ENCODE measurements around the gene LCE2C.
"Not testable (repeated sequence)": the region's sequence is repeated elsewhere in the genome, so short reads cannot be mapped to it uniquely, and the experiment has no call there.

Gene LCE2C, protein sequence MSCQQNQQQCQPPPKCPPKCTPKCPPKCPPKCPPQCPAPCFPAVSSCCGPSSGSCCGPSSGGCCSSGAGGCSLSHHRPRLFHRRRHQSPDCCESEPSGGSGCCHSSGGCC

GRCh38 chr1:152674983-152675382 is at the start of gene LCE2C:
Gene LCE2C (plus strand): TSS chr1:152675279. CDS start chr1:152676016, 737 bp downstream.
- not testable (repeated sequence) for DNase-seq (ENCODE audit: low spot score)

DNA sequence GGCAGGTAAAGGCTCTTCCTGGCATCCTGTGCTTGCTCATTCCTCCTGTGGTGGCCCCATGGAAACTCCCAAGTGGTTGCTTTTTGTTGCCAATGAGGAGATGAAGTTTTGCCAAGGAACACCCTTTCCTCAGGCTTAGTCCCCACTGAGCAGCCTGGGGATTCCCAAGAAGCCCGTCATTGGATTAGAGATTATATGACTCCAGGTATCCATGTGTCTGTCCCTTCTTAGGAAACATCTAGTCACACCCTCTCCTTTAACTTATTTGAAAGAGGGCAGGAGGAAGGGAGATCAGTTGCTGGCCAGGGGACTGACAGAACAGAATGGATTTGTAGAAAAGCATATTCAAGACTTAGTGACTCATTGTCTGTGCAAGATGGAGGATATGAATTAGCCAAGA is 48.3 kb upstream of the LCE2C start:
- no peak for DNase-seq (ENCODE audit: low spot score)

- no peak for DNase-seq (ENCODE audit: low spot score)
These were observed 44.5 kb upstream of the LCE2C start for GRCh38 chr1:152630596-152630995.

DNA sequence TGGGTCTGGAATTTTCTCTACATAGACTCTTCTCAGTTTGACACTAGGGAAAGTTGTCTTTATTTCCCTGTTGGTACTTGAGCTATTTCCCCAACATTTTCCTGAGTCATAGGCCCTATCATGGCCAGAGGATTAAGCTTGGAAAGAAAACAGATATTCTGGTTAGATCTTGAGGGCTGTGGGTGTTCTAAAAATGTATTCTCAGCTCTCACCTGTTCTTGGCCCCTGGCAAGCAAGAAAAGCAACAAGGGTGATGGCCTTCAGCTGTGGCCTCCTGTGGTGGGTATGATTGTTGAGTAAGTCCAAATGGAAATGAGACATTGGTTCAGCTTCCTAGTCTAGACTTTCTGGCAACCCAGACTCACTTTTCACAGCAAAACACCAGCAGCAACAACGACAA is 34.7 kb upstream of the LCE2C start:
- no peak for DNase-seq (ENCODE audit: low spot score)

DNA sequence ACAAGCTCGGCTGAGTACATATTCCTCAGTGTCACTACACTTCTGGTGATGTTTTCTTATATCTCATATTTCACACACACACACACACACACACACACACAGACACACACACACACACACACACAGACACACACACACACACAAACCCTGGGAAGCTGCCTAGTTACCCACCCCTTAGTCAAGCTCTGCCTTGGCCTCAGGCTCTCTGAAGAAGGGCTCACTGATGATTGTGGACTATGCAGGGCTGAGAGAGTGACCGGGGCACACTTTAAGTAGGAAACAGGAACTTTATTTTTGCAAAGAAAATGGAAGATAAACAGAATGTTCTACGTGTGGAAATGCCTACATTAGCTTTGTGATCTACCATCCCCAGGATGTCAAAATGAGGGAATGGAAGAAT is 31.1 kb upstream of the LCE2C start:
- no peak for DNase-seq (ENCODE audit: low spot score)

GRCh38 chr1:152645146-152645545 is 29.9 kb upstream of the LCE2C start:
- DNase-seq (ENCODE audit: low spot score): no peak

- DNase-seq (ENCODE audit: low spot score): no peak
These were observed 28.4 kb upstream of the LCE2C start for GRCh38 chr1:152646656-152647055.

DNA sequence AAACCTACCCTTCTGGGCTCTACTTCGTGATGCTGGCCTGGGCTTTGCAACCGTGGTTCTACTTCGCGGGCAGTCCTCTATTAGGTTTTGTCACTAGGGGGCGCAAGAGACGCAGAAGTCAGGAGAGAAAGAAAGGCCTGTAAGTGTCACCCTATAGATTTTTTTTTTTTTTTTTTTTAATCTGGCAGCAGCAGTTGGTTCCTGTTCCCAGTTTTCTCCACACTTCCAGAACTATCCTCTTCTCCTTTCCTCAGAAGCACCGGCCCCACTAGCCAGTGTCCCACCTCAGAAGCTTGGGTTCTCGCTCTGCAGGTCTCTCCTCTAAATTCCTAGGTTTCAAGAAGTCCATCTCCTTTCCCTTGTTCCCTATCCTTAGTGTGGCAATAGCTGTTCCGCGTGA is 21.0 kb upstream of the LCE2C start:
- peak; percentile 50 for DNase-seq (ENCODE audit: low spot score)

DNA sequence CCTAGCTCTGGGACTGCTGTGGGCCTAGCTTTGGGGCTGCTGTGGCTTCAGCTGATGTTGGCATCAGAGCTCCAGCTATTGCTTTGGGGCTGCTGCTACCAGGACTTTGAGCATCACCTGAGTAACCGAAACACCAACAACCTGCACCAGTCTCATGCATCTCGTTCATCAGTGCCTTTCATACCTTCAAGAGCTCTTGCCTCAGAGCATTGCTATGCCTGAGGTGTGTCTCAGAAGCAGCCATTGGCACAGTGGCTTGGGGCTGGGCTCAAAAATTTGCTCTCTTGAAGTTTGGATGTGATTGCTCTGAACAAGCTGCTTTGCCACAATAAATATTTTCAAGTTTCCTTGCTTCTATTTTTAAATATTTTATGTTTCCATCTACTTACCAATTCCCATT is 18.6 kb upstream of the LCE2C start:
- no peak for DNase-seq (ENCODE audit: low spot score)

DNA sequence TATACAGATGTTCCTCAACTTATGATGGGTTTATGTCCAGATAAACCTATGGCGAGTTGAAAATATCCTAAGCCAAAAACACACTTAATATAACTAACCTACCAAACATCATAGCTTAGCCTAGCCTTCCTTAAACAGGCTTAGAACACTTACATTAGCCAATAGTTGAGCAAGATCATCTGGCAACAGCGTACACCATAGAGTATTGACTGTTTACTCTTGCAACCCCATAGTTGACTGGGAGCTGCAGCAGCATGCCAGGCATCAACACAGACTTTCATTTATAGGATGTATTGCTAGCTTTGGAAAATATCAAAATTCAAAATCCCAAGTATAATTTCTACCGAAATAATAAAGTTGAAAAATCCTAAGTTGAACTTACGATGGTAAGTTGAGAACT is 17.4 kb upstream of the LCE2C start:
- no peak for DNase-seq (ENCODE audit: low spot score)

DNA sequence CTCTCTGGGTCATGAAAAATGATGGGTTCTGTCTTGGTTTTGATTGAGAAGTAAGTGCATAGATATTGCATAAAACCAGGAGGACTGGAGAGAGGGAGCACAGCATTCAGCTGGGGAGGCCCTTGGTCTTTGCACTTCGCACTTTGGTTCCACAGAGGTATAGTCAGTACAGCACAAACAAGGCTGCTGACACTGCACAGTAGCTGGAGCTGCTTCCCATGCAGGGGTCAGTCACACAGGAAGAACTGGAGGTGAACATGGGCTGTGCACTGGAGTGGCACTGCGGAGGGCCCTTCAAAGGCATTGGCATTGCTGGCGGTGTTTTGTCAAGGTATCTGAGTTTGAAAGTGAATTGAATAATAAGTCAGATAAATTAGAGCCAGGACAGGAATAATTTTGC is 16.4 kb upstream of the LCE2C start:
- DNase-seq (ENCODE audit: low spot score): no peak

GRCh38 chr1:152663098-152663497 is 12.0 kb upstream of the LCE2C start, which contains the start of gene LCE2D:
Gene LCE2D (plus strand): TSS chr1:152663380. CDS start chr1:152664106, 726 bp downstream.
- no peak for DNase-seq (ENCODE audit: low spot score)

DNA sequence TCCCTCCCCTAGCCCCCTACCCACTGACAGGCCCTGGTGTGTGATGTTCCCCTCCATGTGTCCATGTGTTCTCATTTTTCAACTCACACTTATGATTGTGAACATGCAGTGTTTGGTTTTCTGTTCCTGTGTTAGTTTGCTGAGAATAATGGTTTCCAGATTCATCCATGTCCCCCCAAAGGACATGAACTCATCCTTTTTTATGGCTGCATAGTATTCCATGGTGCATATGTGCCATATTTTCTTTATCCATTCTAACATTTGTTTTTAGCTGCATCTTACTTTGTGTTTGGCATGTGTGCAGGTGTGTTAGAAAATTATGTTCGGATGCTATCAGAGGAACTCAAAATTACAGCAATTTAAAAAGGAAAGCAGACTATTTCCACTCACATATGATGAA is 8.9 kb upstream of the LCE2C start:
- DNase-seq (ENCODE audit: low spot score): not testable (repeated sequence)

GRCh38 chr1:152667648-152668047 is 7.4 kb upstream of the LCE2C start:
- DNase-seq (ENCODE audit: low spot score): no peak

DNA sequence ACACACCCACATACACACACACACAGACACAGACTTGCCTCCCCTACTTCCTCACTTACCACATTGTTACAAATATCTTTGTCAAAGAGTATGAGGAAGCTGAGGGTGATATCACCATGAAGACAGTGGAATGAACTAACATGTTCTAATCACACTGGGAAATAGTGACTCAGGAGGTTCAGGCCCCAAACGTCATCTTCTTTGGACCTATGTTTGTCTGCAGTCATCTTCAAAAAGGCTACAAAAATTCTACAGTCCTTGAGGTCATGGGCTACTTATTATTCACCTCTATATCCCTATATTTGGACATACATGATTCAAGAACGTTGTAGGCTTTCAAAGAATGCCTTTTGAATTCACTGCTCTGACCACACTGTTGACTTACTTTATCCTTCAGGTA is 2.1 kb upstream of the LCE2C start:
- DNase-seq (ENCODE audit: low spot score): no peak

GRCh38 chr1:152679459-152679858 is 4.4 kb downstream of the LCE2C start:
- no peak for DNase-seq (ENCODE audit: low spot score)

DNA sequence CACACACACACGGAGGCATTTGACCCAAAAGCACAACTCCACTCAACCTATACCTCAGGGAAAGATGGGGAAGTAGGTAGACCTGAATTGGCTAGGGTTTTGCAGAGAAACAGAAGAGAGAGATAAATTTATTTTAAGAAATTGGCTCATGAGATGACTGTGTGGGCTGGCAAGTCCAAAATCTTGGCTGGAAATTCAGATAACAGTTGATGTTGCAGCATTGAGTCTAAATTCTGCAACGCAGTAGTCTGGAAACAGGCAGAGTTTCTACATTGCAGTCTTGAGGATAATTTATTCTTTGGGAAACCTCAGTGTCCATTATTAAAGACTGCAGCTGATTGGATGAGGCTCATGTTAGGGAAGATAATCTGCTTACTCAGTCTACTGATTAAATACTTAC is 6.5 kb downstream of the LCE2C start:
- no peak for DNase-seq (ENCODE audit: low spot score)

- DNase-seq (ENCODE audit: low spot score): no peak
These were observed 8.8 kb downstream of the LCE2C start for GRCh38 chr1:152683846-152684245.

DNA sequence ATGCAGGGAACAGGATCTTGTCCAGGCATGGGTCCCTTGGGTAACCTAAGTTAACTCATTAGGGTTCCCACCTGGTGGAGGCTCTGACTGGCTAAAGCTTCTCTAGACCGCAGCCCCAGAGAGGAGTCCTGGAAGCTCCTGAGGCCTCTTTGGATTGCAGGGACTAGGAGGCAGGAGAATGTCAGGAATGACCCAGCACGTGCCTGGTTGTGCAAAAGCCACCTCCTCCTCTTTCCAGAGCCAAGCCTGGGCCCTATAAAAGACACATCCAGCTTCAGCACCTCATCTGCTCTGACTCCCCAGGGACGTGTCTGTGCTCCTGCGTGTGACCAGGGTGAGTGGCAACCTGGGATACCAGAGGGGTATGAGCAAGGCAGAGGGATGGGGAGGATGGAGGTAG is 10.7 kb downstream of the LCE2C start, which contains the start of gene LCE2B:
Gene LCE2B (plus strand): TSS at position 301 of the 400 bp plus-strand sequence. CDS start 721 bp downstream, outside the sequence.
- DNase-seq (ENCODE audit: low spot score): not testable (repeated sequence)

DNA sequence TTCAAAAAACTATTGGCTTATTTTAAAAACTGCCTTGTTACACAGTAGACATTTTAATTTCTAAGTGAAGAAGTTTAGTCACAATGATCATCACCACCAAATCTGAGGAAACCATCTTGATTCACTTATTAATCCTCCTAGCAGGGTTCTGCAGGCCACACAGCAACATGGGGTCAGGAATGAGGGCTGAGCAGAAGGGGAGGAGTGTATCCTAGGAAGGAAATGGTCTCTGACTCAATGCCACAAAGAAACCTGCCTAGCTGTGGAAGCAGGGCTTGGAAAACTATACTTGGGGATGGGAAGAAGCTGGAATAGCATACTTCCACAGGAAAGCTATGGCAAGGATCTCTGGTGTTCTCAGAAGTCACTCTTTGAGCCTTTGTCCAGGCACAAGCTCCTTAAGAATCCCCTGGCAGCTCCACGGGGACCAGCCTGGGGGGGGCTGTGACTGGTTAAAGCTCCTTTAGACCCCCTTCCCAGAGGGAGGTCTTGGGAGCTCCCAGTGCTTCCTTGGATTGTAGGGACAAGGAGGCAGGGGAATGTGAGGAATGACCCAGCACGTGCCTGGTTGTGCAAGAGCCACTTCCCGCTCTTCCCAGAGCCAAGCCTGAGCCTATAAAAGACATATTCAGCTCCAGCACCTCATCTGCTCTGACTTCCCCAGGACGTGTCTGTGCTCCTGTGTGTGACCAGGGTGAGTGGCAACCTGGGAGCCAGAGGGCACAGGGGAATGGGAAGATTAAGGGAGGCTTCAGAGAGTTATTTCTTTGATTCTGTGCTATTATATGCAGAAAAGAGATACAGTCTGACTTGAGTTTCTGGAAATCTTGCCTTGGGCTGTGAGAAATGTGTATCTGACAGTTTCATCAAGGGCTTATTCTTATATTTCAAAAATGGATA is 22.9 kb downstream of the LCE2C start, which contains the start of gene LCE2A:
Gene LCE2A (plus strand): TSS at position 645 of the 900 bp plus-strand sequence. CDS start 557 bp downstream, outside the sequence.
- DNase-seq (ENCODE audit: low spot score): no peak

DNA sequence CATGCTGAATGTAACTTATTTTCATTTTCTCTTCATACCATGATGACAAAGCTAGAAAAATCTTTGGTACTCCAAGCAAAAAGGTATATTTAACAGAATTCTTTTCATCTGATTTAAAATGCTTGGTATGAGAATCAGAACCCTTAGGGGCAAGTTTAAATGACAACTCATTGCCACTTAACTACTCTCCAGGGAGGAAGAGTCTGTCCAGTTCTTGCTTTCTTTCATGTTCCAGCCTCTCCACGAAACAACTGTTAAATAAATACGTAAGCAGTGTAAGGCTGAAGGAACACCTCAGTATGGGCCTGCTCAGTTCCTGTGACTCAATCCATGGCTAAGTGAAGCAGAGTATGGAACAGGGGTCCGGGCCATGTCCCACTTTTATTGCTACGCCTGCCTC is 24.7 kb downstream of the LCE2C start:
- no peak for DNase-seq (ENCODE audit: low spot score)

DNA sequence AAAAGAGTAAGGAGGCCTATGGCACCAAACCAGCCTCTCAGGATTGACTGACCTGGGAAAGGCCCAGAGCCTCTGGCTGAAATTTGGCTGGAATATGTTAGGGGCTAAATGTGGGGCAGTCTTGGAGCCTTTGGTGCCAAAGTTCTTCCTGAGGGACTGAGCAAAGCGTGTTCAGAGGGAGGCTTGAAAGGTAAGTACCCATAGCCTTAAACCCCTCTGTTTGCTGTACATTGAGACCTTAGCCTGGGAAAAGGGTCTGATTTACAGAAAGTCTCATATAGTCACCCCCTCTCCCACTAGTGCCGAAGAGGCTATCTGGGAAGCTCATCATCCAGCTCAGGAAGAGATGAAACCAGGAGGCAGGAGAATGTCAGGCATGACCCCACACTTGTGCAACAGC is 32.8 kb downstream of the LCE2C start, which contains the start of gene LCE4A:
Gene LCE4A (plus strand): TSS at position 301 of the 400 bp plus-strand sequence. CDS start 916 bp downstream, outside the sequence.
- DNase-seq (ENCODE audit: low spot score): no peak

GRCh38 chr1:152718238-152718637 is 43.2 kb downstream of the LCE2C start:
- DNase-seq (ENCODE audit: low spot score): no peak

Measured in SW480 (cell line).